Activated B cell treated with CpG ODN at 0.5 μM for 24 hours (primary cell): ENCODE results near the gene ERP29. TPM values are rescaled to one million over a fixed set of nuclear protein-coding genes. Genes with fewer than 3 reads are reported as not detected.
A peak's percentile ranks its signal among the peaks of the same experiment; 100 is the strongest.

ENCODE experiments used
- ATAC-seq: fragments of 200-7000 bp; cut with Tn5 transposase; one replicate; pipeline ENCODE4 v1.10.0; 2021; ENCODE audit warnings: low read depth, mild to moderate bottlenecking, moderate library complexity
- CTCF ChIA-PET: fragments of 350-600 bp; sonication (Branson Sonifier 250); formaldehyde crosslinking; loops from one replicate; lab custom pipeline; 2021; ENCODE audit warnings: antibody characterized with exemption; lab: Charles Lee
- POLR2A ChIA-PET: fragments of 350-600 bp; sonication (Branson Sonifier 250); formaldehyde crosslinking; loops from one replicate; lab custom pipeline; 2021; ENCODE audit warnings: antibody characterized with exemption; lab: Charles Lee
- DNase-seq: peaks from one replicate; pipeline ENCODE4 v3.0.0; 2022
- H3K27ac Mint-ChIP-seq: one replicate; pipeline ENCODE4 v1.8.0; 2020; ENCODE audit warnings: mixed read lengths
- H3K27me3 Mint-ChIP-seq: one replicate; pipeline ENCODE4 v1.8.0; 2021; ENCODE audit warnings: mixed read lengths
- H3K36me3 Mint-ChIP-seq: one replicate; pipeline ENCODE4 v1.8.0; 2021; ENCODE audit warnings: low read depth, mixed read lengths
- H3K4me1 Mint-ChIP-seq: one replicate; pipeline ENCODE4 v1.8.0; 2021; ENCODE audit warnings: mixed read lengths
- H3K4me3 Mint-ChIP-seq: one replicate; pipeline ENCODE4 v1.8.0; 2020; ENCODE audit warnings: mild to moderate bottlenecking, mixed read lengths
- H3K9me3 Mint-ChIP-seq: one replicate; pipeline ENCODE4 v1.8.0; 2020; ENCODE audit warnings: mixed read lengths
- intact Hi-C: fragments of 100-400 bp; cut with micrococcal nuclease; formaldehyde crosslinking; loops from one replicate; pipeline ENCODE4 v1.15.1; 2024
- total RNA-seq: library from RNA; stranded (reverse); gene quantifications from 2 replicates; pipeline ENCODE4 v1.2.3, GENCODE V29; 2022
- TF ChIP-seq, protein P1 (sequence below): fragments of 200-600 bp; IDR thresholded peaks from one replicate; pipeline ENCODE4 v1.8.0; 2022; ENCODE audit warnings: antibody characterized with exemption, mild to moderate bottlenecking

ERP29 gene
- total RNA-seq, 1 donor from 2014 or later = 133 TPM

DNA sequence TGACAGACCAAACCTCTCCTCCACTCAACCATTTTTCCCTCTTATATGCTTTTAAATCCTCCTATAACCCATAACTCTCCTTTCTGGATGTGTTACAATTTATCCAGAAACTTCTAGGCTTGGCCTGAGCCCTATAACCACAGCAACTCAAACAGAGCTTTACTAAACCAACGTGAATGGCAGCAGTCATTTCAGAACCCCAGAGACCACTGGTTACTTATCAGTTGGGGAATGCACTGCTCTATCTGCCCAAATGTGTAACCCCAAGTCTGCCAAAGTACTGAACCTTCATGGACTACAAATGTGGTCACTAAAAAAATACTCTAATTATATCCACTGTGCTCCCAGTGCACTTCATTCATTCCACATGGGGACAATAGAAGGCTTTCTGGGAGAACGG is 53.3 kb downstream of the ERP29 start:
- Mint-ChIP-seq H3K9me3 (no peaks in the 10 kb centered on the region), H3K4me3 (no peak overlapping the region)
- POLR2A ChIA-PET = interaction anchor here (0.6 kb wide), 1 partner anchor 193 kb away, joined by 3 read pairs; no protein-coding TSS in a partner anchor

More for the DNA sequence above, 53.3 kb downstream of the ERP29 start:
- H3K4me1 Mint-ChIP-seq = no peaks in the 10 kb centered on the region
- TF ChIP-seq, protein P1, sequence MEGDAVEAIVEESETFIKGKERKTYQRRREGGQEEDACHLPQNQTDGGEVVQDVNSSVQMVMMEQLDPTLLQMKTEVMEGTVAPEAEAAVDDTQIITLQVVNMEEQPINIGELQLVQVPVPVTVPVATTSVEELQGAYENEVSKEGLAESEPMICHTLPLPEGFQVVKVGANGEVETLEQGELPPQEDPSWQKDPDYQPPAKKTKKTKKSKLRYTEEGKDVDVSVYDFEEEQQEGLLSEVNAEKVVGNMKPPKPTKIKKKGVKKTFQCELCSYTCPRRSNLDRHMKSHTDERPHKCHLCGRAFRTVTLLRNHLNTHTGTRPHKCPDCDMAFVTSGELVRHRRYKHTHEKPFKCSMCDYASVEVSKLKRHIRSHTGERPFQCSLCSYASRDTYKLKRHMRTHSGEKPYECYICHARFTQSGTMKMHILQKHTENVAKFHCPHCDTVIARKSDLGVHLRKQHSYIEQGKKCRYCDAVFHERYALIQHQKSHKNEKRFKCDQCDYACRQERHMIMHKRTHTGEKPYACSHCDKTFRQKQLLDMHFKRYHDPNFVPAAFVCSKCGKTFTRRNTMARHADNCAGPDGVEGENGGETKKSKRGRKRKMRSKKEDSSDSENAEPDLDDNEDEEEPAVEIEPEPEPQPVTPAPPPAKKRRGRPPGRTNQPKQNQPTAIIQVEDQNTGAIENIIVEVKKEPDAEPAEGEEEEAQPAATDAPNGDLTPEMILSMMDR = no peak
- no peaks in the 10 kb centered on the region for H3K27me3 Mint-ChIP-seq
- peaks cover 78% of the 10 kb centered on the region for H3K36me3 Mint-ChIP-seq
- peak overlapping the region; percentile 27 for H3K27ac Mint-ChIP-seq
- DNase-seq (no peak), ATAC-seq (no peak)
- intact Hi-C loops = no loop called here
- CTCF ChIA-PET = interaction anchor here (1.1 kb wide), 1 partner anchor 321 kb away, joined by 3 read pairs; no protein-coding TSS in a partner anchor

Other genes with a start within 250 kb of the ERP29 start
- 36.0 and 37.4 TPM in 2 replicates for gene ALDH2, start 246.5 kb upstream of the ERP29 start, total RNA-seq
- gene MAPKAPK5, start 171.2 kb upstream of the ERP29 start, total RNA-seq = 51.7 and 61.2 TPM in 2 replicates
- 6.4 and 10.5 TPM in 2 replicates for gene TMEM116, start 261 bp upstream of the ERP29 start, total RNA-seq
- 43.5 and 52.7 TPM in 2 replicates for gene NAA25, start 95.4 kb downstream of the ERP29 start, total RNA-seq
- 47.8 and 51.0 TPM in 2 replicates for gene TRAFD1, start 112.1 kb downstream of the ERP29 start, total RNA-seq